Measurements from ENCODE around the gene SSX2IP.
"Not testable (repeated sequence)": the region's sequence is repeated elsewhere in the genome, so short reads cannot be mapped to it uniquely, and the experiment has no call there.

The SSX2IP gene

GRCh38 chr1:84603223-84603622, 87.0 kb downstream of the SSX2IP start:
- no peaks in the 10 kb centered on the region for H3K27me3 ChIP-seq (replicated peaks)
- in situ Hi-C loops (cut with HindIII; ENCODE audit: low pct_ligation_motif_present, low sequenced_read_pairs): loop anchor here (25.0 kb wide), 3 partner anchors 116 to 691 kb away; partner anchors contain the start of gene RPF1
- peak overlapping the region; percentile 81 for H3K27ac ChIP-seq
- peak; percentile 71 for DNase-seq
- H3K4me3 ChIP-seq (ENCODE audit: low read depth, low read length): no peak overlapping the region
- no peak for TF ChIP-seq CTCF (IDR thresholded peaks at IDR 0.05; ENCODE audit: low read depth, low read length, missing control alignments)
- no peaks in the 10 kb centered on the region for H3K36me3 ChIP-seq (replicated peaks)

- H3K27ac ChIP-seq: no peak overlapping the region
- in situ Hi-C loops (cut with HindIII; ENCODE audit: low pct_ligation_motif_present, low sequenced_read_pairs): loop anchor here (25.0 kb wide), 3 partner anchors 113 to 688 kb away; partner anchors contain the start of gene RPF1
- no peaks in the 10 kb centered on the region for H3K36me3 ChIP-seq (replicated peaks)
- TF ChIP-seq CTCF (IDR thresholded peaks at IDR 0.05; ENCODE audit: low read depth, low read length, missing control alignments): no peak
- H3K27me3 ChIP-seq (replicated peaks): no peaks in the 10 kb centered on the region
- no peak overlapping the region for H3K4me3 ChIP-seq (ENCODE audit: low read depth, low read length)
- DNase-seq: no peak
These were observed 89.5 kb downstream of the SSX2IP start for GRCh38 chr1:84600796-84601195.

- H3K4me3 ChIP-seq (ENCODE audit: low read depth, low read length): no peak overlapping the region
These were observed 91.2 kb downstream of the SSX2IP start for GRCh38 chr1:84598846-84599741.

GRCh38 chr1:84598418-84598817, 91.8 kb downstream of the SSX2IP start:
- H3K4me3 ChIP-seq (ENCODE audit: low read depth, low read length): no peak overlapping the region
- no peak for TF ChIP-seq CTCF (IDR thresholded peaks at IDR 0.05; ENCODE audit: low read depth, low read length, missing control alignments)
- no peaks in the 10 kb centered on the region for H3K36me3 ChIP-seq (replicated peaks)
- no peak for DNase-seq
- no peaks in the 10 kb centered on the region for H3K27me3 ChIP-seq (replicated peaks)
- H3K27ac ChIP-seq: peak overlapping the region; percentile 71
- in situ Hi-C loops (cut with HindIII; ENCODE audit: low pct_ligation_motif_present, low sequenced_read_pairs): no loop called here

More at GRCh38 chr1:84598846-84599741, 91.2 kb downstream of the SSX2IP start:
- H3K36me3 ChIP-seq (replicated peaks): no peaks in the 10 kb centered on the region
- H3K27me3 ChIP-seq (replicated peaks): no peaks in the 10 kb centered on the region
- H3K27ac ChIP-seq: peak overlapping the region; percentile 71
- peak; percentile 73 for DNase-seq
- no peak for TF ChIP-seq CTCF (IDR thresholded peaks at IDR 0.05; ENCODE audit: low read depth, low read length, missing control alignments)
- in situ Hi-C loops (cut with HindIII; ENCODE audit: low pct_ligation_motif_present, low sequenced_read_pairs): no loop called here

GRCh38 chr1:84597011-84597410, 93.2 kb downstream of the SSX2IP start:
- no peaks in the 10 kb centered on the region for H3K27me3 ChIP-seq (replicated peaks)
- TF ChIP-seq CTCF (IDR thresholded peaks at IDR 0.05; ENCODE audit: low read depth, low read length, missing control alignments): no peak
- no peak overlapping the region for H3K4me3 ChIP-seq (ENCODE audit: low read depth, low read length)
- no peak for DNase-seq
- in situ Hi-C loops (cut with HindIII; ENCODE audit: low pct_ligation_motif_present, low sequenced_read_pairs): no loop called here
- no peaks in the 10 kb centered on the region for H3K36me3 ChIP-seq (replicated peaks)
- H3K27ac ChIP-seq: no peak overlapping the region

GRCh38 chr1:84594959-84595358, 95.3 kb downstream of the SSX2IP start:
- H3K27me3 ChIP-seq (replicated peaks); DNase-seq; H3K36me3 ChIP-seq (replicated peaks); in situ Hi-C loops (cut with HindIII; ENCODE audit: low pct_ligation_motif_present, low sequenced_read_pairs); H3K27ac ChIP-seq; H3K4me3 ChIP-seq (ENCODE audit: low read depth, low read length): not testable (repeated sequence)

Measured in brain microvascular endothelial cell (primary cell).